Amygdala (tissue), 56 donors: ENCODE data around the gene P2RY6.

Source experiments
- DNase-seq, 56 donors: peaks; one replicate each; lab custom pipeline; 2025; lab: John Stamatoyannopoulos, UW

The P2RY6 gene

DNA sequence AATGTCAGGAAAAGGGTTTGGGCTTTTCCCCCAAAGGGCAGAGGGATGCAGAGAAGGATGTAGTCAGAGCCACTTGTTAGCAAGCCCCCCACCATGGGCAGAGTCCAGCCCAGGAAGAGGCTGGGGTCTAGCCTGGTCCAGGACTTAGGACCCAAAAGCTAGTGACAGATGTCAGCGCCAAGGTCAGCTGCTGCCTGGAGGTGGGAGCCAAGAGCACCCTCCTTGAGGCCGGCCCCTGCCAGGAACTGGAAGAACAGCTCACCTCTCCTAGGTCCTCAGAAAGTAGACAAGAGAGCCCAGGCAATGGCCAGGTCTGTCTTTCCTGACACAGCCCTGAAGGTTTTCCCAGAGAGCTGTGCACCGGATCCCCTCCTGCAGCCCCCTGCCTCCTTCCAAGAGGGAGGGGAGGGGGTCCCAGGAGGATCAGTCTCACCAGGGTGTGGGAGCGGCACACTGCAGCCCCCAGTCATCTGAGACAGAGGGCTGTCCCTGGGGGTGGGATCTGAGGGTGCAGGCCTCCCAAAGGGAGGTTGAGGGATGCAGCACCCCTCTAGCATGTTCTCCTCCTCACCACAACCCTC, 21.3 kb downstream of the P2RY6 start:
- no peak for DNase-seq

DNA sequence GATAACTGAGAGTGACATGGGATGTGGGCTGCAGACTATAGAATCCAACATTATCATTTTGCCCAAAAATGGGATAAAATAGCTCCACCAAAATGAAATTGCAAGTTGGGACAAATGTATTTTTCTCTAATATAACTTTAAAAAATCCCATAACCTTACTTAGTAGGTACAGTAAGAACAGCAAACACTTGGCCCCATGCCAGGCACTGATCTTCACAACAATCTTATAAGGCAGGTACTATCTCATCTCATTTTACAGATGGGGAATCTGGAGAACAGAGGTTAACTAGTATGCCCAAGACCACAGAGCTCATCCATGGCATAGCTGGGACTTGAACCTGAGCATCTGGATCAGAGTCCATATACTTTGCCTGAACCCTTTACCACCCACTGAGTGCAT, 22.5 kb downstream of the P2RY6 start:
- DNase-seq = no peak

DNA sequence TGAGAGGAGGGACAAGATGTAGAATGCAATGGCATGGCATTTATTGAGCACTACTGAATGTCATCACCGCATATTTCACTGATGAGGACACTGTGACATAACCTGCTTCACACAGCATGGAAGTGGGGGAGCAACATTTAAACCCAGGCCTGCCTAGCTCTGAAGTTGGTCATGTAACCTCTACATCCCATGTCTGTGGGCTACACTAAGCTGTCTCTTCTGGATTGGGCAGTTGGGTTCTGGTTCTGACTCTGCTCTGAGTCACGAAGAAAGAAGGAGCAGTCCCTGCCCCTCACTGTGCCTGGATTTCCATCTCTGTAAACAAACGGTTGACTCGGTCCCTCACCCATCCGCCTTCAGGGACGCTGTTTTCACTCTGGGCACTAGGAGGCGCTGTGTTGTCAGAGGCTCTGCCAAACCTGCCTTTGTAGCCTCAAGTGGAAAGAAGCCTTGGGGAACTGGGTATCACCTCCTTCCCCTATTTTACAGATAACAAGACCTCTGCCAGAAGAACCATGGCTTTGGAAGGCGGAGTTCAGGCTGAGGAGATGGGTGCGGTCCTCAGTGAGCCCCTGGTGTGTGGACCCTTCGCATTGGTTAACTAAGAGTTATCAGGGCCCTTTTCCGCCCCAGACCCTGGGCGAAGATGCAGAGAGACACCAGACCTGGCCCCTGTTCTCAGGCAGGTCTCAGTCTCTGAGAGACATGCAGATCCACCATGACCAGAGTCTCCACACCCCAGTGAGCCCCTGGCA, 23.3 kb downstream of the P2RY6 start:
- DNase-seq = peak in 11 of 56 donors; percentile 12 to 54 (median 29)

DNA sequence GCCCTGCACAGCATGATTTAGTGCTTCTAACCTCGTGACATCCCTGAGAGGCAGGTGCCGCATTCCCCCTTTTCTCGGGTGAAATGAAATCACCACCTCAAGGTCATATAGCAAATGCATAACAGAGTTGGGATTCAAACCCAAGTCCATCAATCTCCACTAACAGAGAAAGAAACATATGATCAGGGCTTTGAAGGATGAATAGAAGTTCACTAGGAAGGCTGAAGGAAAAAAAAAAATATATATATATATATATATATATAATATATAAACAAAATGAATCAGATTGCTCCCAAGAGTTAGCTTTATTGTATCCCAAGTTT, 23.8 kb downstream of the P2RY6 start:
- DNase-seq = no peak

DNA sequence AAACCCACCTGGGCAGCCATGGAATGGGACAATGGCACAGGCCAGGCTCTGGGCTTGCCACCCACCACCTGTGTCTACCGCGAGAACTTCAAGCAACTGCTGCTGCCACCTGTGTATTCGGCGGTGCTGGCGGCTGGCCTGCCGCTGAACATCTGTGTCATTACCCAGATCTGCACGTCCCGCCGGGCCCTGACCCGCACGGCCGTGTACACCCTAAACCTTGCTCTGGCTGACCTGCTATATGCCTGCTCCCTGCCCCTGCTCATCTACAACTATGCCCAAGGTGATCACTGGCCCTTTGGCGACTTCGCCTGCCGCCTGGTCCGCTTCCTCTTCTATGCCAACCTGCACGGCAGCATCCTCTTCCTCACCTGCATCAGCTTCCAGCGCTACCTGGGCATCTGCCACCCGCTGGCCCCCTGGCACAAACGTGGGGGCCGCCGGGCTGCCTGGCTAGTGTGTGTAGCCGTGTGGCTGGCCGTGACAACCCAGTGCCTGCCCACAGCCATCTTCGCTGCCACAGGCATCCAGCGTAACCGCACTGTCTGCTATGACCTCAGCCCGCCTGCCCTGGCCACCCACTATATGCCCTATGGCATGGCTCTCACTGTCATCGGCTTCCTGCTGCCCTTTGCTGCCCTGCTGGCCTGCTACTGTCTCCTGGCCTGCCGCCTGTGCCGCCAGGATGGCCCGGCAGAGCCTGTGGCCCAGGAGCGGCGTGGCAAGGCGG, 24.5 kb downstream of the P2RY6 start:
- no peak for DNase-seq

DNA sequence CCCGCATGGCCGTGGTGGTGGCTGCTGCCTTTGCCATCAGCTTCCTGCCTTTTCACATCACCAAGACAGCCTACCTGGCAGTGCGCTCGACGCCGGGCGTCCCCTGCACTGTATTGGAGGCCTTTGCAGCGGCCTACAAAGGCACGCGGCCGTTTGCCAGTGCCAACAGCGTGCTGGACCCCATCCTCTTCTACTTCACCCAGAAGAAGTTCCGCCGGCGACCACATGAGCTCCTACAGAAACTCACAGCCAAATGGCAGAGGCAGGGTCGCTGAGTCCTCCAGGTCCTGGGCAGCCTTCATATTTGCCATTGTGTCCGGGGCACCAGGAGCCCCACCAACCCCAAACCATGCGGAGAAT, 25.1 kb downstream of the P2RY6 start:
- DNase-seq = no peak

DNA sequence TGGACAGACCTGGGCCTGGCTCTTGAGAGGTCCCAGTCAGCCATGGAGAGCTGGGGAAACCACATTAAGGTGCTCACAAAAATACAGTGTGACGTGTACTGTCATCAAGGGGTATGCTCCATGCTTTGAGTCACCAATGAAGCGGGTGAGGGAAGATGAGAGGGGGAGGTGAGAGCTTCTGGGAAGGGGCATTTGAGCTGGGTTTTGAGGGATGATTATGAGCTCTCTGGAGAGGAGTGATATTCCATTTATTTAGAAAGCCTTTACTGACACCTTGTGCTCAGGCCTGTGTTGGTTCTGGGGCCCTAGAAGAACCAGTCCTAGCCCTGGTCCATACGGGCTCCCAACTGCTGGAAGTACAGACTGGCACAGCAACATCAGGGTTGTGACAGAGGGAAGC, 25.6 kb downstream of the P2RY6 start:
- DNase-seq = no peak

DNA sequence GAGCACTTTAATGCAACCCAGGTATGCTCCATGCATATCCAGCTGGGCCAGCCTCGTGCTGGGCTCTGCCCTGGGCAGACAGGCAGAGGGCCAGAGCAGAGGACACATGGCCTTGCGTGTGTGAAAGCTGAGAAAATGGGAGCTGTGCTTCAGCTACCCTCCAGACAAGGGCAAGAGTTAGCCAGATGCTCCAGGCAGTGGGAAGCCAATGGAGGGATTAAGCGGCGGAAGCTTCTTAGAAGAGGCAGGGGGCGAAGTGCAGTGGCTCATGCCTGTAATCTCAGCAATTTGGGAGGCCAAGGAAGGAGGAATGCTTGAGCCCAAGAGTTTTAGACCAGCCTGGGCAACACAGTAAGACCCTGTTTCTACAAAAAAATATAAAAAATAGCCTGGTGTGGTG, 26.1 kb downstream of the P2RY6 start:
- DNase-seq = no peak

DNA sequence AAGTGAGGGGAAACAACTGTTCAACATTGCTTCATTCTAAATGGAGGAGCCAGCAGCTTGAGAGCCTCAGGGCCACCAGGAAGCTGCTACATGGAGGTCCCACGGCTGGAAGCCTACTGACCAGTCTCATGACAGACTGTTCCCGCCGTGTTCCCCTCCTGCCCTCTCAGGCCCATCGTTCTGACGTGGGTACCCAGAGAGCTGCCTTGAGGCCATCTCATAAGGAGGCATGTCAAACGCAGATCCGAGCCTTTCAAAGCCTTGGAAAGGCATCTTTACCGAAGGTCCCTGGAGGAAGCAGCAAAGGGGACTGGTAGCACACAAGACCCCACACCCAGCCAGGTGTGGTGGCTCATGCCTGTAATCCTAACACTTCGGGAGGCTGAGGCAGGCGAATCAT, 27.6 kb downstream of the P2RY6 start:
- DNase-seq = no peak

DNA sequence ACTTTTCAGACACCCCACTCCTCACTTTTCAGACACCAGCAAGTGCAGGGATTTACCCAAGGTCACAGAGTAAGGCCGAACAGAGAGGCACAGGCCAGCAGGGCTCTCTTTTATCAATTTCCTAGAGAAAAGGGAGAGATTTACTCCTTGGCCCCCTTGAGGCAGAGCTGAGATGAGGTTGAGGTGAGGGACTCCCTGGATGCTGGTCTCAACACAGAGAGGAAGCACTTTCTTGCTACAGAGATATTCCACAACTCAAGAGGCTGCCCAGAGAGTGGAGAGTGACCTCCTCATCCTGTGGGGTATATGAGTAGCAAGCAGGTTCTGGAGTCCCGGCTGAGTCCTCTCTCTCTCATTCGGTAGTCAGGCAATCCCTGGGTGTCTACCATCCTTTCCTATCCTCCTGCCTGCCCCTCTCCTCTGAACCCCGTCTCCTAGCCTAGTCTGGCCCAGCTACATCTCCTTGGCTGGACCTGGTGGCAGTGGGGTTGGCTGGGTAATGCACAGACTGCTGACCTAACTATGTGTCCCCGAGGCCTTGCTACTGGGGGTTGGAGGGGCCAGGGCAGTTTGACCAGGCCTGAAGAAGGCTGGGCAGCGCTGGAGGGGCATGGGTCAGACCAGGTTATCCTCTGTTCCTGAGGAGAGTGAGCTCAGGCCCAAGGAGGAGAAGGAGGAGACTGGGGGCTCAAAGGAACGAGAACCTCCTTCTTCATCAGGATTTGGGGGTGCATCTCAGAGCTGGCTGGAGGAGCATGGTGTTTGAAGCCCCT, 34.1 kb downstream of the P2RY6 start:
- DNase-seq = no peak

DNA sequence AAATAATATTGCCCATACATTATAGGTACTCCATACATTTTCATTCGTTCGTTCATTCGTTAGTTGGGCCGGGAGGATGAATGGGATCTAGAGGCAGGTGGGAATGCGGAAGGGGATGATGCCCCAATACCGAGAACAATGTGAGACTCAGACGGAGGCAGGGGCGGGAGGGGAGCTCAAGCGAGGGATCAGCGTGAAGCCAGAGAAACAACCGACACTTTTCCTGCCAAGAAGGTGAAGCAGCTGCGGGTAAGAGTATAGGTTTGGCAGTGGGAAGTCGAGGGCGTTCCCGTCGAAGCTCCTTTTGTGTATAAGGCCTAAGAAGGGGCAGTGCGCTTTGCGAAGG, 34.8 kb downstream of the P2RY6 start:
- DNase-seq = no peak

DNA sequence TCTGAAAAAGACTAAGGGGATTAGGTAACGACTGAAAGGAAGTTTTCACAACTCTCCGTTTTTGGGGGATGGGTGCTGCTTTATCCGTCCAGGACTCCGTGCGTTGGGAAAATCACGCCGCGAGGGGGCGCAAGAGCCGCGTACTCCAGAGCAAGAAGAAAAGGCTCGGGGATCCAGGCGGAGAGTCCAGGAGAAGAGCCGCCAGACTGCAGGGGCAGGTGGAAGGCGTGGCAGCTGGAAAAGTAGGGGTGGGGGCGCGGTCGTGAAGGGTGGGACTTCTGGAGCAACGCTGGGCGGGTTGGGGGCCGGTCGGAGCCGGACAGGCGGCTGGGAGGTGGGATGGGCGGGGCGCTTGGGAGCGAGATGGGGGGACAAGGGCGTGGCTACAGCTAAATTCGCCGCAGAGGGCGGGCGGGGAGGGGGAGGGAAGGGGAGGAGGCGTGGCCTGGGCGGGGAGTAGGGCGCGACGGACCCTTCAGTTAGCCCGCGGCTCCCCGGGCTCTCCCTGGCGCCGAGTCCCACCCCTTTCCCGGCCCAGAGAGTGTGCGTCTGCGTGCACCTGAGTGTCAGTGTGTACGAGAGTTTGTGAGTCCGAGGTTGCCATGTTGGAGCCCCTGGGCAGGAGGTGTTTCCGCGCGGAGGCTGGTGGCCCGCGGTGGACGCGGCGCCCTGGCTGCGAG, 35.3 kb downstream of the P2RY6 start:
- DNase-seq = peak; percentile 37 to 97 (median 82)

DNA sequence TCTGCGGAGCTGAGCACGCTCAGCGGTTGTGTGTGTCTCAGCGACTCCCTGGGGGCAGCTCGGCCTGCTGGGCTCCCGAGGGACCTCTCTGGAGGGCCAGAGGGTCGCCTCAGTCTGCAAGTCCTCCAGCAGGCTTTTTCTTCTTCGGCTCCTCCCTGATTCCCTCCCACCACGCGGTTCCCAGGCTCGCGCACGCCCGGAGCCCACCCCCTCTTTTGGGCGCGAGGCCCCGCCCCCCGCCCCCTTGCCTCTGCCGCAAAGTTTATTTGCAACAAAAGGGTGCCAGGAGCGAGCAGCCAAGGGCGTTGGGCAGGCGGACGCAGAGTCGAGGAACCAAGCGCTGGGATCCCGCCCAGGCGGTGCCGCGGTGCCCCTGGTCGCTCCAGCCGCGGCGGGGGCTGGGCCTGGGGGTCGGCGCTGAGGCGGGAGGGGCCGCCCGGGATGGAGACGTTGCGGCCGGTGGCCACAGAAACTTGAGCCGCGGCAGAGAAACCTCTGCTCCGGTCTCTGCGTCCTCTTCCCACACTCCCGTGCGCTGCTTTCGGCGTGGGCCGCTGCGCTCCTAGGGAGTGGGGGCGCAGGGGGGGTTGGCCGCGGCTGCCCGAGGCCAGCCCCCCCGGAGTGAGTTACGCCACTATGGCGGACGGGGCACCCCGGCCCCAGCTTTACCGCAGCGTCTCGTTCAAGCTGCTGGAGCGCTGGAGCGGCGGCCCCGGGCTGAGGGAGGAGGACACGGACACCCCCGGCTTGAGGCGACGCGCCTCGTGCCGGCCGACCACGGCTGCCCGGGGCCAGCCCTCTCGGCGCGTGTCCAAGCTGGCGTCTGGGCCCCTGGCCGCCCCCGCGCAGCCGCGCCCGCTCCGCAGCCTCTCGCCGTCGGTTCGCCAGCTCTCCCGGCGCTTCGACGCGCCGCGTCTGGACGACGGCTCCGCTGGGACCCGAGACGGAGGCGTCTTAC, 36.1 kb downstream of the P2RY6 start, which contains the start of gene ARHGEF17:
Gene ARHGEF17 (plus strand): TSS at position 274 of the 958 bp plus-strand sequence. CDS start 363 bp downstream, at position 637.
- peak in 39 of 56 donors; percentile 13 to 81 (median 59) for DNase-seq

DNA sequence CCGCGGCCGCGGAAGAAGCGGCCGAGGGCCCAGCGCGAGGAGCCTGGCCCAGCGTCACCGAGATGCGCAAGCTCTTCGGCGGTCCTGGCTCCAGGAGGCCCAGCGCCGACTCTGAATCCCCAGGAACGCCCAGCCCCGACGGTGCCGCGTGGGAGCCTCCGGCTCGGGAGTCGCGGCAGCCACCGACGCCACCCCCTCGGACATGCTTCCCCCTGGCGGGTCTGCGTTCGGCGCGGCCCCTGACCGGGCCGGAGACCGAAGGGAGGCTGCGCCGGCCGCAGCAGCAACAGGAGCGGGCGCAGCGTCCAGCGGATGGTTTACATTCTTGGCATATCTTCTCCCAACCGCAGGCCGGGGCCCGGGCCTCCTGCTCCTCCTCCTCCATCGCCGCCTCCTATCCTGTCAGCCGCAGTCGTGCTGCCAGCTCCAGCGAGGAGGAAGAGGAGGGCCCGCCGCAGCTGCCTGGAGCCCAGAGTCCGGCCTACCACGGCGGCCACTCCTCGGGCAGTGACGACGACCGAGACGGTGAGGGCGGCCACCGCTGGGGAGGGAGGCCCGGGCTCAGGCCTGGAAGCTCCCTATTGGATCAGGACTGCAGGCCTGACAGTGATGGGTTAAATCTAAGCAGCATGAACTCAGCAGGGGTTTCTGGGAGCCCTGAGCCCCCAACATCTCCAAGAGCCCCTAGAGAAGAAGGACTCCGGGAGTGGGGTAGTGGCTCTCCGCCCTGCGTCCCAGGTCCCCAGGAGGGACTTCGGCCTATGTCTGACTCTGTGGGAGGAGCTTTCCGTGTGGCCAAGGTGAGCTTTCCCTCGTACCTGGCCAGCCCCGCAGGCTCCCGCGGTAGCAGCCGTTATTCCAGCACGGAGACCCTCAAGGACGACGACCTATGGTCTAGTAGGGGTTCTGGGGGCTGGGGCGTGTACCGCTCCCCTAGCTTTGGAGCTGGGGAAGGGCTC, 37.1 kb downstream of the P2RY6 start:
- DNase-seq = peak in 10 of 56 donors; percentile 16 to 38 (median 32)

DNA sequence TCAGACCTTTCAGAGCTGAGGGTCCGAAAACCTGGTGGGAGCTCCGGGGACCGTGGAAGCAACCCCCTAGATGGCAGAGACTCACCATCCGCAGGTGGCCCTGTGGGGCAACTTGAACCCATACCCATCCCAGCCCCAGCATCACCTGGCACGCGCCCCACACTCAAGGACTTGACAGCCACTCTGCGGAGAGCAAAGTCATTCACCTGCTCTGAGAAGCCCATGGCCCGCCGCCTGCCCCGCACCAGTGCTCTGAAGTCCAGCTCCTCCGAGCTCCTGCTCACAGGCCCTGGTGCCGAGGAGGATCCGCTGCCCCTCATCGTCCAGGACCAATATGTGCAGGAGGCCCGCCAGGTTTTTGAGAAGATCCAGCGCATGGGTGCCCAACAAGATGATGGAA, 37.9 kb downstream of the P2RY6 start:
- no peak for DNase-seq

DNA sequence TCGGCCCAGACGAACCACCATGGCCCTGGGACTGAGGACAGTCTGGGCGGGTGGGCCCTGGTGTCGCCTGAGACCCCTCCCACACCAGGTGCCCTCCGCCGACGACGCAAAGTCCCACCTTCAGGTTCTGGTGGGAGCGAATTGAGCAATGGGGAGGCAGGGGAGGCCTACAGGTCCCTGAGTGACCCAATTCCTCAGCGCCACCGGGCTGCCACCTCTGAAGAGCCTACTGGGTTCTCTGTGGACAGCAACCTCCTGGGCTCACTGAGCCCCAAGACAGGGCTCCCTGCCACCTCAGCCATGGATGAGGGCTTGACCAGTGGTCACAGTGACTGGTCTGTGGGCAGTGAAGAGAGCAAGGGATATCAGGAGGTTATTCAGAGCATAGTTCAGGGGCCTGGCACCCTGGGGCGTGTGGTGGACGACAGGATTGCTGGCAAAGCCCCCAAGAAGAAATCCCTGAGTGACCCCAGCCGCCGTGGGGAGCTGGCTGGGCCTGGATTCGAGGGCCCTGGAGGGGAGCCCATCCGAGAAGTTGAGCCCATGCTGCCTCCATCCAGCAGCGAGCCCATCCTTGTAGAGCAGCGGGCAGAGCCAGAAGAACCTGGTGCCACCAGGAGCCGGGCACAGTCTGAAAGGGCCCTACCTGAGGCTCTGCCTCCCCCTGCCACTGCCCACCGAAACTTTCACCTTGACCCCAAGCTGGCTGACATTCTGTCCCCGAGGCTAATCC, 38.7 kb downstream of the P2RY6 start:
- DNase-seq = no peak

DNA sequence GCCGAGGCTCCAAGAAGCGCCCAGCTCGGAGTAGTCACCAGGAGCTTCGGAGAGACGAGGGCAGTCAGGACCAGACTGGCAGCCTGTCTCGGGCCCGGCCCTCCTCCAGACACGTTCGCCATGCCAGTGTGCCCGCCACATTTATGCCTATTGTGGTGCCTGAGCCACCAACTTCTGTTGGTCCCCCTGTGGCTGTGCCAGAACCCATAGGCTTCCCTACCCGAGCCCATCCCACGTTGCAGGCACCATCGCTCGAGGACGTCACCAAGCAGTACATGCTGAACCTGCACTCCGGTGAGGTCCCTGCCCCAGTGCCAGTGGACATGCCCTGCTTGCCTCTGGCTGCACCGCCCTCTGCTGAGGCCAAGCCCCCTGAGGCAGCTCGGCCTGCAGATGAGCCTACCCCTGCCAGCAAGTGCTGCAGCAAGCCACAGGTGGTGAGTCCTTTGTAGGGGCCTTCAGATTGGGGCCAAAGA, 39.3 kb downstream of the P2RY6 start:
- no peak for DNase-seq
